T1000 (cell line): ENCODE results near the gene BTAF1.

Experiments used
- DNase-seq: peaks from one replicate; lab custom pipeline; 2025; ENCODE audit warnings: mixed read lengths; lab: John Stamatoyannopoulos, UW

The BTAF1 gene

DNA sequence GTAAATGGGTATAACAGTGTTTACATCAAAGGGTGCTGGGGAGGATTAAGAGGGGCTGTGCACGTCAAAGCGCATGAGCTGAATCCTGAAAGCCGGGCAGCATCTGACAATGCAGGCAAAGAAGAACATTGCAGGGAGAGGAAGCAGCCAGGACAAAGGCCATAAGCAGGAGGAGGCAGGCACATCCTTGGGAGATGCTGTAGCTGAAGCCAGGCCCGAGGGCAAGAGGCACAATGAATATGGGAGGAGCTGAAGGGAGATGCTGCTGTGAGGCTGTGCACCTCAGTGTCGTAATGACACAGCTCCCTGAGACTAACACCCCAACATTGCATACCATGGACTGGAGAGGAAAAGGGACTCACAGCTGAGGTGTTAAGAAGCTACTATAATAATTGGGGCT is 129.2 kb downstream of the BTAF1 start:
- DNase-seq: no peak

DNA sequence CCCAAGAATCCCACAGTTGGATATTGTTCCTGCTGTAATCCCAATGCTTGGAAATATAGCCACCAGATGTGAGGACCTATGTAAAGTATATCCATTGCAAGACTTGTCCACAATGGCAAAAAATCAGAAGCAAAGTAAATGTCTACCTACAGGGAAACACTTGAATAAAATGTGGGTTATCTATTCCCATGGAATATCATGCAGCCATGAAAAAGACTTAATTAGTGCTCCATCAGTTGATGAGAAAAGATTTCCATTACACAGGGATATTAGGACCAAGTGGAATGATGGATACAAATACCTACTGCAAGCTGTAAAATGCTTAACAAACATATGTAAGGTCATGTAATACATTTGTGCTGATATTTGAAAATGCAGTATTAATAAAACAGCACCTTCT is 131.2 kb downstream of the BTAF1 start:
- DNase-seq: no peak

DNA sequence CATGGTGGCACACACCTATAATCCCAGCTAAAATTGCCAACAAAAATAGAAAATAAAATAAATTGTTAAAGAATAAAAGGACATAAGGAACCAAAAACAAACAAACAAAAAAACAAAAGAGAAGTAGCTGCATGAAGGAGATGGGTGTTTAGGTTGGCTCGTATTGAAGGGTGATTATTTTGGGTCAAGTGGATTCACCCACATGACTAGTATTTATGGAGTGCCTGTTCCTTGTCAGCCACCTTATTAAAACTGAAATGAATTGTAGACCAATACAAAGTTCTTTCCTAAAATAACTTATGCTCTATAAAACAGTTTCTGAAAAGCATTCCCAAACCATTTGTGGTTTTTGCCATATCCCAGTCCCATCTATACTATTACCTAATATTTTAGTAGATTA is 138.7 kb downstream of the BTAF1 start:
- DNase-seq: no peak

DNA sequence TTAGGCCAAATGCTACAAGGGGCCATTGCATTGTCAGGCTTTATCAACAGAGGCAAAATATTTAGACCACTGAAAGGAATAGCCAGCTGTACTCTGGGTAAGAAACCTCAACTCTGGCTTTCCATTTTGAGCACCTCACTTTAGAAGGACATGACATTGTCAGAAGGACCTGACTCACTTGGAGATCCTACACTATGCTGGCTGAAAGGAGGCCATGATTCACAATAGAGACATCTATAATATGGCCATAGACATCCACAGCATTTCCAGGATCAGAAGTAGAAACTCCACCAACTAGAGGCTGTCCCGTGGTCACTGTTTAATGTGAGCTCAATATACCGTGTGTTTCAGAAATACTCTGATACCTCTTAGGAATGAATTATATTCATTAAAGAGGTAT is 140.9 kb downstream of the BTAF1 start:
- no peak for DNase-seq

DNA sequence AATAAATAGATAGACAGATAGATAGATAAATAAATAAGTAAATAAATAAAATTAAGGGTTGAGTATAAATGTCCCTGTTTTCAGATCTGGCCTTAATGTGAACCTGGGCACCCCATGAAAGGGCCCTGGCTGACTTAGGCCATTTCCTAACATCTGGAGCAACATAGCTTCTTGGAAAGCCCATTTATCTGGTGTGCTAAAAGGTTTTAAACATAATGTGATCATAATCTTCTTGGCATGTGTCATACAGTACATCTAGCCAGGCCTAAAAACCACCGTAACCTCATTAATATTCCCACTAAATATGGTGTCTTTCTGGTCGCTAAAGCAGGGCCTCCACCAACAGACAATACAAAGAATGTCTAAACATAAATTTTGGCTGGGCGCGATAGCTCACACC is 142.8 kb downstream of the BTAF1 start:
- DNase-seq: no peak

DNA sequence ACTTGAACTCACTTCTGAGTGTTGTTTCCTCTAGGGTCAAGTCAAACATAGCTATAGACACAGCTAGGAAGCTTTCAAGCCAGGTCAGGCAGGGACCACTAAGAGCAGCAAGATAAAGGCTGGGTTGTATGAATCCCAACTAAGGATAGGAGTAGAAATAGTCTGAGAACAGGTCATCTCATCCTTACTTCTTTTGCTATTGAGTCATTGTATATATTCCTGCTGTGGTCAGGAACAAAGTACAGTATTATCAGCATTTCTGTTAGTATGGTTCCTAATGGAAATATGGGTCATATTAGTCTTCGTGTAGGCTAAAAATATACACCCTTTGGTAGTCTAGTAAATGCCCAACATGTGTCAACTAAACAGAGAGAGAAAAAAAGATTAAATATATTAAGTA is 145.3 kb downstream of the BTAF1 start:
- no peak for DNase-seq

DNA sequence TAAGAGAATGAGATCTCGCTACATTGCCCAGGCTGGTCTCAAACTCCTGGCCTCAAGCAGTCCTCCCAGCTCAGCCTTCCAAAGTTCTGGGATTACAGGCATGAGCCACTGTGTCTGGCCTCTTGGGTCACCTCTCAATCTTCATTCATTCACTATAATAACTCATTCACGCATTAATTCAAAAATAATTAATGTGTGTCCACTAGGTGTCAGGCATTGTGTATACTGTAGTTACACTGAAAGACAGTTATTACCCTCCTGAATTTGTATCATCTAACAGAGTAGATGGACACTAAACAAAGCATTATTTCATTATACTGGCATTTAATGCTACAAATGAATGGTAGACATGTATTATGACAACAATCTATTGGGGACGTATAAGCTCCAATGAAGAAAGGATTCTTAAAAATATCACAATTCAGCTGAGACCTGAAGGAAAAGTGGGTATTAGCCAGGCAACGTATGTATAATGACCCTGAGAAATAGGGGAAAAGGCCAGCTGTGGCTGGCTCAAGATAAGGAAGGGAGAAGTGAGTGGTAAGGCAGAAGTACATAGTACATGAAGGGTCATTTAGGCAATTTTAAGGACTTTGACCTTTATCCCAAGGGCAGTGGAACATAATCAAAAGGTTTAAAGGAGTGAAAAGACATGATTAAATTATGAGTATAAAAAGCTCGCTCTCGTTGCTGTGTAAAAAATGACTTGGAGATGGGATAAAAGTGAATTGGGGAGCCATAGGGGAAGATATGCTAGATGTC is 150.7 kb downstream of the BTAF1 start:
- DNase-seq: no peak

DNA sequence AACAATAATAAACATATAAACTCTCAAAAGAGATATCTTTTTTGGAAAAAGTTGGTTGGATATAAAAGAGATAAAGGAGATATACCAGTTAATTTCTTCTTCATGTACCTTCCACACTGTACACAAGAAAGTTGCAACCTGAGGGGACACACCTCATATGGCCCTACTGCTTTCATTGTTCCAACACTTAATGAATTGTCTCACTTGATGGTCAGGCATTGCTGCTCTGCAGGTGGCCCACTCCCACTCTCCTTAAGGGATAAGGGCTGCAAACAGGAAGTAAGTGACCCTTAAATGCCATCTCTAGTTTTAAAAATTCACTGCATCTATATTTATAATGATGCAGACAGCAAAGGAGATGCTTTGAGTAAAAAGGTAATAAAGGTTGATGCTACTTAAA is 152.3 kb downstream of the BTAF1 start:
- no peak for DNase-seq

DNA sequence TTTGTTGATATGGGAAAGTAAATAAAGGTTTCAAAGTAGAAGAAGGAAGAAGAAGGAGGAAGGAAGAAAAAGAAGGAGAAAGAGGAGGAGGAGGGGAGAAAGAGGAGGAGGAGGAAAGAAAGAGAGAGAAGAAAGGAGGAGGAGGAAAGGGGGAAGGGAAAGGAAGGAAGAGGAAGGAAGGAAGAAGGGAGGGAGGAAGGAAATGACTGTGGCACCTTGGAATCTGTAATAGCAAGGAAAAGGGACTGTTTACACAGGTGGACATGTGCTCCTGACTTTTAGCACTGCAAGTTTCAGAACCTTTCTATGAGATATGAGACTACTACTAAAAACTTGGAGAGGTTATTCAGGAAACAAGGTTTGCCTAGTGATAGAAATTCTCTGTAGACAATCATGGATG is 153.2 kb downstream of the BTAF1 start:
- DNase-seq: no peak

DNA sequence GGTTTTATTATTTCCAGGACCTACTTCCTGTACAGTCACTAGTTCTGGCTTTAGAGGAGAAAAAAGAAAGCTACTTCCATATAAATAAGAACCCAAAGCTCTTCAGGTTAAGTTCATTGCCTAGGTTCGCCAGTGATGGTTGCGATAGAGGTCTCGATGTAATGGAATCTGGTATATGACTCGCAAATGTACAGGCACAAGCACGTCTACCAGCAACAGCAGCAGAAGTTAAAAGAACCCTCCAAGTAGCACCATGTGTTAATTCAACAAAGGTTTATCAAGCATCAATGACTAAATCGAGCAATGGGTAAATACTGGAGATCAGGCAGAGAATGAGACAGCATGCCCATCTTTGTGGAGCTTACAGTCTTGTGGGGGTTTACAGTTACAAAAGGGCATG is 155.4 kb downstream of the BTAF1 start:
- DNase-seq: no peak
